ENCODE results near the gene NBEA.
"Not testable (repeated sequence)": the region's sequence is repeated elsewhere in the genome, so short reads cannot be mapped to it uniquely, and the experiment has no call there.

NBEA gene

DNA sequence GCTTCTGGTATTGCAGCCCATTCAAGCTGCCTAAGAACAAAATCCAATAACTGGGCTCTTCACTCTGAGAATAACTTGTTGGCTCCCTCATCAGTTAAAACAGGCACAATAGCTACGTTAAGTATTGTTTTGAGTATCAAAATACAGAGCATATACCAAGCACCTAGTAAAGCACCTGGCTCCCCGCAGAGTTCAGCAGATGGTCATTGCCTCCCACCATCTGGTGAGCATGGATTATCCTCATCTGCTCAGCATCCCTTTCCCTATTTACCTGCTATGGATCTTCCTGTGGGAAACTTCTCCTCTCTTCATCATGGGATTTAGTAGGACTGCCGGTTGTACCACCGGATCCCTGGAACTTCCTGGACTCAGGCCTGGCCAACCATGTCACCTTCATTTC, 733.6 kb downstream of the NBEA start:
- H3K27me3 Mint-ChIP-seq = no peaks in the 10 kb centered on the region
- ATAC-seq (replicated peaks) (no peak), DNase-seq (no peak)
- H3K36me3 Mint-ChIP-seq = no peaks in the 10 kb centered on the region
- no peak overlapping the region for H3K27ac Mint-ChIP-seq
- H3K4me1 Mint-ChIP-seq = no peaks in the 10 kb centered on the region
- H3K4me3 Mint-ChIP-seq = no peak overlapping the region
- peaks cover 4% of the 10 kb centered on the region in 2 donors for H3K9me3 Mint-ChIP-seq

DNA sequence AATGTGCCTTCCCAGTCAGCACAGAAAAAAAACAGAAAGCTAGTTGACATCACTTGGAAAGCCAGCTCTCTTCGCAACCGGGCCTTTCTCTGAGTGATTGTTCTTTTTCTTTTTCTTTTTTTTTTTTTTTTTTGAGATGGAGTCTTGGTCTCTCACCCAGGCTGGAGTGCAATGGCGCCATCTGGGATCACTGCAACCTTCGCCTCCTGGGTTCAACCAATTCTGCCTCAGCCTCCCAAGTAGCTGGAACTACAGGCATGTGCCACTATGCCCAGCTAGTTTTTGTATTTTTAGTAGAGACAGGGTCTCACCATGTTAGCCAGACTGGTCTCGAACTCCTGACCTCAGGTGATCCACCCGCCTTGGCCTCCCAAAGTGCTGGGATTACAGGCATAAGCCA, 735.8 kb downstream of the NBEA start:
- not testable (repeated sequence) for H3K9me3 Mint-ChIP-seq, H3K27me3 Mint-ChIP-seq, H3K4me3 Mint-ChIP-seq

DNA sequence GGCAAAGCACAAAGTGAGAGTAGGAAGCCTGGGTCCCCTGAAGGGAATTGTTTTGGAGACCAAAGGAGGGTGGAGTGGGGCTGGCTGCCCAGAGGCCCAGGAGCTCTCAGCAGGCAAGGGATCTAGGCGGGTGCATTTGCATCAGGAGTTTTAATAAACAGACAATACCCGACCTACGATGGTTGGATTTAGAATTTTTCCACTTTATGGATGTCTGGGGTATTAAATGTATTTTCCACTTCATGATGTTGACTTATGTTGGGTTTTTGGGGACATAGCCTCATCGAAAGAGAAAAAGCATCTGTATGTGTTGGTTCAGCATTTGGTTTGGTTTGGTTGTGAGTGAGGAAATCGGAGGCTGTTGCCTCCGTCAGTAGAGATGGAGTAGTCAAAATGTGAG, 739.6 kb downstream of the NBEA start:
- H3K9me3 Mint-ChIP-seq = peaks cover 4 to 6% of the 10 kb centered on the region in 2 donors
- no peaks in the 10 kb centered on the region for H3K36me3 Mint-ChIP-seq
- no peaks in the 10 kb centered on the region for H3K27me3 Mint-ChIP-seq
- H3K4me1 Mint-ChIP-seq = no peaks in the 10 kb centered on the region
- no peak overlapping the region for H3K27ac Mint-ChIP-seq
- no peak for DNase-seq
- H3K4me3 Mint-ChIP-seq = no peak overlapping the region
- ATAC-seq (replicated peaks) = no peak

More for the DNA sequence above, 735.8 kb downstream of the NBEA start:
- not testable (repeated sequence) for DNase-seq; H3K27ac Mint-ChIP-seq; ATAC-seq (replicated peaks); H3K4me1 Mint-ChIP-seq; H3K36me3 Mint-ChIP-seq

DNA sequence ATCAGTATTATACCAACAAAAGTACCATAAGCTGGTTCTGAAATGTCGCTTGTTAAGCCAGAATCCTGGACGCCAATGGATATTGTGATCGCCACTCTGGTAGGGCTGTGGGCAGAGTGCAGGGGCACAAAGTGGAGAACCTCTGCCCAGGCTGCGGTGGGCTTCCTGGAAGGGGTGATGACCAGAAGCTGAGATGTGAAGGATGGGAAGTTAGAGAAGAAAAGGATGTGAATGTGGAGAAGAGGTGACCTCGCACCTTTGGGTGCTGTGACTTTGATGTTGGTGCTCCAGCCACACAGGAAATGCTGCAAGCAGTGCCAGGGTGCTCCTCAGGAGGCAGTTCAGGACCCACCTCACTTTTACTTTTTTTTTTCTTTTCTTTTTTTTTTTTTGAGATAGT, 742.4 kb downstream of the NBEA start:
- DNase-seq (no peak), ATAC-seq (replicated peaks) (no peak)
- H3K4me1 Mint-ChIP-seq = no peaks in the 10 kb centered on the region
- H3K4me3 Mint-ChIP-seq = no peak overlapping the region
- H3K27ac Mint-ChIP-seq = no peak overlapping the region
- no peaks in the 10 kb centered on the region for H3K36me3 Mint-ChIP-seq
- H3K9me3 Mint-ChIP-seq = peaks cover 0 to 2% of the 10 kb centered on the region in 2 donors
- no peaks in the 10 kb centered on the region for H3K27me3 Mint-ChIP-seq

DNA sequence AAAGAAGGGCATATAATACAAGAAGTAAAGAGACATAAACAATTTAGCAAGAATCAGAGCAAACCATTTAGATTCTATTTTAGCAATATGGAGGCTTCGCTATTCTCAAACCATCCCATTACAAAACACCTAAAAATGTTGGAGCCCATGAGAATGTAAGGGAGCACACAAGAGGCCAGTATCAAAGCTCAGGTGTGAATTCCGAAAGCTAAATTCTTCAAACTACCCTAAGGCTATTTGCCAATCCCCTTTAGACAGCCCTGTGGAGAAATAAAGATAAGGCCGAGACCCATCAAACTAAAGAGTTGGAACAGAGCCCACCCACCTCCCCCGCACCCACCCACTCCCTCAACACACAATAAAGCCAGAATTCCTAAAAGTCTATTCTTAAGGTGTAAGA, 745.3 kb downstream of the NBEA start:
- no peak overlapping the region for H3K4me3 Mint-ChIP-seq
- ATAC-seq (replicated peaks) (no peak), DNase-seq (no peak)
- H3K27me3 Mint-ChIP-seq = no peaks in the 10 kb centered on the region
- peaks cover 0 to 2% of the 10 kb centered on the region in 2 donors for H3K9me3 Mint-ChIP-seq
- no peaks in the 10 kb centered on the region for H3K36me3 Mint-ChIP-seq
- H3K4me1 Mint-ChIP-seq = no peaks in the 10 kb centered on the region
- no peak overlapping the region for H3K27ac Mint-ChIP-seq

DNA sequence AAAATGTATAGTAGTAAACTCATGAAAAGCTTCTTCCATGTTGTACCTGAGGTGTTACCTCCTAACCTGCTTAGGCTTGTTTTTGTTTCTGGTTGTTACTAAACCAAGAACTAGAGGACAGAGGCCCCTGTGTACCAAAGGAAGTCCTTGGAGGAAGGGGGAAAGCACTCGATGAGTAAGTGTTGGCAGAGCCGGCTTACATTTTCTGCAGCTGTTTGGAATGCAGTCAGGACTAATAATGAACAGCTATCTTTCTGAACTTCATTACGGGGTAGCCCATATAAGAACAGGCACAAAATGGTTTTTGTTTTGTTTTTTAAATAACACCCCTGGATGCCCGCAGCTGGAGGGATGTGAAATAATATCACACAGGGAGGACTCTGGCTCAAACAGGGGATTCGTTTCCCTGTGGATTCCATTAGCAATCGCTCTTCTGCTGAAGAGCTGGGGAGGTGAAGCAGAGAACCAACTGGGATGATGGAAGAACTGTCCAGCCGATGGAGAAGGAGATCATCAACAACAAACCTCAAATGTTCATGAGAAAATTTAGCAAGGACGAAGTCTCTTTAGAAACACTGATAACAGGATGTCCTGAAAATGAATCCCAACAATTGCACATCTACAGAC, 748.6 kb downstream of the NBEA start:
- DNase-seq = no peak
- no peaks in the 10 kb centered on the region for H3K36me3 Mint-ChIP-seq
- H3K4me1 Mint-ChIP-seq = peaks cover 2 to 6% of the 10 kb centered on the region in 2 donors
- ATAC-seq (replicated peaks) = no peak
- no peak overlapping the region for H3K27ac Mint-ChIP-seq
- no peaks in the 10 kb centered on the region for H3K27me3 Mint-ChIP-seq
- H3K9me3 Mint-ChIP-seq = peaks cover 0 to 2% of the 10 kb centered on the region in 2 donors
- H3K4me3 Mint-ChIP-seq = no peak overlapping the region

DNA sequence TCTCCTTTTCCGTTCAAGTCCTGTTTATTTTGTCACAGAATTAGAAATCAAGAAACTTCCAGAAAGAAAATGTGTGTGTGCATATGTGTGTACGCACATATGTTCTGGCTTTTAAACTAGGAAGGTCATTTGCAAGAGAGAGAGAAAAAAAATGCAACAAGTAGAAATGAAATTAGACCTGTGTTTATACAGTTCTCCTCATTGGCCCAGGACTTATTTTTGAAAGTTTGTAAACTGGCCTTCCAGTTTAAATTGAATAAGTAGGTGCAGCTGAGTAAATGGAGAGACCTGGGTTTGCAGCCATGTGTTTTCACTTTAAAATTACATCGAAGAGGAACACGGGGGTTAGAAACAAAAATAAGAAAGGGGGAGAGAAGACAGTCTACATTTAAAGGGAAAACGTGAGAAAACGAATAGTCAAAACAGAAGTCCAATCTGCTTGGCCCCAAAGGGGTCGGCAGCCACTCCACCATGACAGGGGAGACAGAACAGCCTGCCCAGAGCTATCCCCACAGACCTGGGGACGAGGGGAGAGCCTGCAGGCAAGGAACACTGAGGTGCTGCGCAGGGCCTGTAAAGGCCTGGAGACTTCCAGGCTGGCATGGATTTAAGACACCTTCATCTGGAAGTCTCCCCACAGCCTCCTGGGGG, 751.2 kb downstream of the NBEA start:
- Mint-ChIP-seq H3K36me3 (no peaks in the 10 kb centered on the region), H3K4me3 (no peak overlapping the region), H3K9me3 (peaks cover 0 to 2% of the 10 kb centered on the region in 2 donors), H3K4me1 (peaks cover 2 to 6% of the 10 kb centered on the region in 2 donors), H3K27ac (no peak overlapping the region), H3K27me3 (no peaks in the 10 kb centered on the region)
- DNase-seq (no peak), ATAC-seq (replicated peaks) (no peak)

DNA sequence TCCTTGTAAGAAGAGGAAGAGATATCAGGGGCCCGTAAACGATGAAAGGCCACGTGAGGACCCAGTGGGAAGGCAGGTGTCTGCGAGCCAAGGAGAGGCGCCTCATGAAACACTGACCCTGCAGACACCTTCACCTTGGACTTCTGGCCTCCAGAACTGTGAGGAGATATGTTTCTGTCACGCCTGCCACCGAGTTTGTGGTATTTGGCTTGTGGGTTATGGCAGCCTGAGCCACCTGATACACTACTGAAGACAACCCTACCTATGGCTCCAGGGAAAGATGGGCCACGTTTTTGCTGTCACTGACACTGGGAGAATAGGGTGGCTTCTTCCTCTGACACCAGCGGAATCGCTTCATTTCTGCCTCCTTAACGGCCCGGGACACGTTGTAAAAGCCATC, 752.0 kb downstream of the NBEA start:
- ATAC-seq (replicated peaks) (no peak), DNase-seq (no peak)
- no peak overlapping the region for H3K27ac Mint-ChIP-seq
- no peaks in the 10 kb centered on the region for H3K36me3 Mint-ChIP-seq
- H3K9me3 Mint-ChIP-seq = peaks cover 0 to 2% of the 10 kb centered on the region in 2 donors
- no peak overlapping the region for H3K4me3 Mint-ChIP-seq
- H3K4me1 Mint-ChIP-seq = peaks cover 2 to 6% of the 10 kb centered on the region in 2 donors
- no peaks in the 10 kb centered on the region for H3K27me3 Mint-ChIP-seq

DNA sequence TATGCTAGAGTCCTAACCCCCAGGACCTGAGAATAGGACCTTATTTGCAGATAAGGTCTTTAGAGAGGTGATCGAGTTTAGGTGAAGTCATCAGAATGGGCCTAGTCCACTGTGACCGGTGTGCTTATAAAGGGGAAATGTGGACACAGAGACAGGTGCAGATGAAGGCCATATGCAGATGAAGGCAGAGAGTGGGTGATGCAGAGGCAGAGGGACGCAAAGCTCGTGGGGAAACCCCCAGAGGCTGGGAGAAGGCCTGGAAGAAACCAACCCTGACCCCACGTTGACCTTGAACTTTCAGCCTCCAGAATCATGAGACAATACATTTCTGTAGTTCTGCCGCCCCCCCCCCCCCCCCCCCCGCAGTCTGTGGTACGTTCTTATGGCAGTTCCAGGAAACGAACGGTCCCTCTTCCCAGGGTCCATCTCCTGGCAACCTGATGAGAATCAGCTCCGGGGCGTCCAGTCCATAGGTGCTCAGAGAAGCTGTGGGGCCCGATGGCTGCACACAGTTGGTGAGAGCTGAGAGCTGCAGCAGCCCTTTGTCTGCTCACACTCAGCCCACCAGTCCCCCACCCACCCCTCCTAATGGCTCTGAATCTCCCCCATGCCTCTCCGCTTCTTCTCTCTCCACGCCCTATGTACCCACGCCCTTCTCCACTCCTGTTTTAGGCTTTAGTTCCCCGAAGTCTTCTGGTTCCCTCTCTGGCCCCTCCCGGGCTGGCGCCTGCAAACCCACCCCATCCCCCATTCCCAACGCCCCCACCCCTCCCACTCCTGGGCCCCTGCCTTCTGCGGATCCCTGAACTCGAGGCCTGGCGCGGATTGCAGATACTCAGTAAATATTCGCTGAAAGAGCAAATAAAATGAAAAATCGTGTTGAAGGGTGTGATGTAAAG, 752.7 kb downstream of the NBEA start:
- H3K36me3 Mint-ChIP-seq = no peaks in the 10 kb centered on the region
- no peaks in the 10 kb centered on the region for H3K27me3 Mint-ChIP-seq
- peak; percentile 17 for DNase-seq
- H3K4me3 Mint-ChIP-seq = no peak overlapping the region
- ATAC-seq (replicated peaks) = peak; percentile 91
- H3K4me1 Mint-ChIP-seq = peaks cover 2 to 6% of the 10 kb centered on the region in 2 donors
- no peak overlapping the region for H3K27ac Mint-ChIP-seq
- peaks cover 0 to 2% of the 10 kb centered on the region in 2 donors for H3K9me3 Mint-ChIP-seq

DNA sequence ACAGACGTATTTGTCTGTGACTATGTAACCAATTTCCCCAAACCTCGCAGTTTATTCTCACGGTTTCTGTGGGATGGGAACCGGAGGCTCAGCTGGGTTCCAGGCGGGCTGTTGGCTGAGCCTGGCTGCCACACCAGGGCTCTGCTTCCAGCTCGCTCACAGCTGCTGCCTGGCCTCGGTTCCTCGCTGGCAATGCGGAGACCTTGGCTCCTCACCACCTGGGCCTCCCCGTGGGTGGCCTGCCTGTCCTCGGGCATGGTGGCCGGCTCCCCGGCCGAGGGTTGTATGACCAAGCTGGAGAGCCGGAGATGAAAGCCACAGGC, 753.3 kb downstream of the NBEA start:
- Mint-ChIP-seq H3K27me3 (no peaks in the 10 kb centered on the region), H3K9me3 (peaks cover 0 to 2% of the 10 kb centered on the region in 2 donors), H3K4me1 (peaks cover 2 to 6% of the 10 kb centered on the region in 2 donors), H3K4me3 (no peak overlapping the region), H3K36me3 (no peaks in the 10 kb centered on the region), H3K27ac (no peak overlapping the region)
- DNase-seq (no peak), ATAC-seq (replicated peaks) (no peak)

DNA sequence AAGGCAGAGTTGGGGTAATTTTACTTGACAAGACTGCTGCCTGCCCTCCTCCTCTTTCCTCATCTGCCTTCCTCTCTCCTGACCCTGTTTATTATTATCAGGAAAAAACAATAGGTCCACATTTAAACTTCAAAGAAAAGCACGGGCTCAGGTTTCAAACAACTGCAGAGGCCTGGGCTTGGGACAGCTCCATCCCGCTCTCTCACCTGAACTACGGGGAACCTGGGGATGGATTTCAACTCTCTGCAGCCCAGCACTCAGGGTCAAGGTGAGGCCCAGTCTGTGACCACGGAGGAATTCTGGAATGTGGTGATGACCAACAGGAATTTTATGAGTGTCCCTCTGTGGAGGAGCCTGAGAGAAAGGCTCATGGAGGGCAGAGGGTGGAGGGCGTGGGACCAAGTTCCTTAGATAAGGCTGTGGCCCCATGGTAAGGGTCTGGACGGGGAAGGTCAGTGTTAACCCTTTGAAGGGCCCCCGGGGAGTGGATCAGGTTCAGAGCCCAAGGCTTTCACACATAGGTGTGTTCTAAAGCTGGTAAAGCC, 755.2 kb downstream of the NBEA start:
- Mint-ChIP-seq H3K4me1 (peaks cover 2 to 6% of the 10 kb centered on the region in 2 donors), H3K4me3 (no peak overlapping the region), H3K27me3 (peaks cover 4 to 6% of the 10 kb centered on the region in 2 donors), H3K27ac (peak overlapping the region; percentile 25), H3K9me3 (peaks cover 0 to 2% of the 10 kb centered on the region in 2 donors), H3K36me3 (no peaks in the 10 kb centered on the region)
- DNase-seq (no peak), ATAC-seq (replicated peaks) (no peak)

DNA sequence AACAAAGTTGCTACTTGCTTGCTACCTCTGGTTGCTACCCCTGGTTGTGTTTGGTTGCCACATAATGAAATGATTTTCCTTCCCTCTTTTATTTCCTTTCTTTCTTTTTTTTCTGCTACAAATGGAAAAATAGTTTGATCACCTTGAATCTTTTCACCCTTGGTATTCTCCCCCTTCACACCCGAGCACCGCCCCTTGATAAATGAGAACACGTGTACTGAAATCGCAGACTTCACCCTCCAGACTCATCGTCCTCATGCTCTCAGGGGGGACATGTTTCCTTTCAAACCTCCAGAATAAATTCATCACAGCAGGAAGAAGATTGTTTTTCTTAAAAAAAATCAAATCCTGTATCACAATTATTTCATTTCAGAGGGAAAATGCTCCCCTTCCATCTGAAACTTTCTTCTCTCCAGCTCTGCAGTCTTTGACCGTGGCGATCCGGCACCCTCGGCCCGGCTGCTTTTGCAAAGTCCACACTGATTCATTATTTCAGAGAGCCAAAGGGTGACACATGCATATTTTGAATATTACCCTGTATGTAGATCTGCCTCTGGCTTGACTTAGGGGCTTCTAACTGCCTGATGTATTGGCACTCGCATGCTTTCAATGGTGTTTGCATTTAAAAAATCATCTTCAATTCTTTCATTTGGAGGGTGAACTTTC, 757.0 kb downstream of the NBEA start:
- DNase-seq = no peak
- no peak overlapping the region for H3K4me3 Mint-ChIP-seq
- no peaks in the 10 kb centered on the region for H3K36me3 Mint-ChIP-seq
- H3K4me1 Mint-ChIP-seq = peaks cover 2 to 6% of the 10 kb centered on the region in 2 donors
- H3K9me3 Mint-ChIP-seq = no peaks in the 10 kb centered on the region
- no peak overlapping the region for H3K27ac Mint-ChIP-seq
- ATAC-seq (replicated peaks) = no peak
- H3K27me3 Mint-ChIP-seq = peaks cover 4 to 6% of the 10 kb centered on the region in 2 donors

DNA sequence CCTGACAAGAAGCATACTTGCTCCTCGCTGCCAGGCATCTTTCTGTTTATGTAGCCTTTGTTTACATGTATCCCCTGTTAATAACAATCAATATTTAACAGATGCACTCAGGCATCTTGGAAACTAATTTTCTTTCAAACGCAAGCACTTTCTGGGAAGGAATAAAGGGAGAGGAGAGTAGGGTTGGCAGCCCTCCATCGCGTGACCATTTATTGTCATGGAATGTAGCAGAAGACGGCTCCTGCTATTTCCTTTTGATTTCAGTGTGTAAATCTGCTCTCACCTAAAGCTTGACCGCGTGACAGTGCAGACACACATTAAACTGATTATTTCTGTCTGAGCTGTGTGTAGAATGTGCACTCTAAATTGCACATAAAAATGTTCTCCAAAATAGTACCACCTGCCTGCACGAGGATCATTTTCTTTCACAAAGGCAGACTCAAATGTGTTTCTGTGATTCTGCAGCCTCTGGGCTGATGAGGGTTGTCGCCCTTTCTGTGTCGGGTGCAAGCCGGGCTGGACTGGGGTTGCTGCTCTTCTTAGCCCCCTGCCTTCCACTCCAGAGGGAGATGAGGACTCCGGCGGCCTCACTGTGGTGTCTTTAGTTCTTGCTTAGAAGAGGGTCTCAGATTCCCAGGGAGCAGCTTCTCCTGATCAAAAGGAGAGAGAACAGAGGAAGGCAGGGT, 757.9 kb downstream of the NBEA start:
- no peaks in the 10 kb centered on the region for H3K36me3 Mint-ChIP-seq
- no peak for ATAC-seq (replicated peaks)
- no peak overlapping the region for H3K4me3 Mint-ChIP-seq
- DNase-seq = no peak
- peaks cover 0 to 3% of the 10 kb centered on the region in 2 donors for H3K9me3 Mint-ChIP-seq
- no peak overlapping the region for H3K27ac Mint-ChIP-seq
- no peaks in the 10 kb centered on the region for H3K4me1 Mint-ChIP-seq
- peaks cover 4 to 6% of the 10 kb centered on the region in 2 donors for H3K27me3 Mint-ChIP-seq

DNA sequence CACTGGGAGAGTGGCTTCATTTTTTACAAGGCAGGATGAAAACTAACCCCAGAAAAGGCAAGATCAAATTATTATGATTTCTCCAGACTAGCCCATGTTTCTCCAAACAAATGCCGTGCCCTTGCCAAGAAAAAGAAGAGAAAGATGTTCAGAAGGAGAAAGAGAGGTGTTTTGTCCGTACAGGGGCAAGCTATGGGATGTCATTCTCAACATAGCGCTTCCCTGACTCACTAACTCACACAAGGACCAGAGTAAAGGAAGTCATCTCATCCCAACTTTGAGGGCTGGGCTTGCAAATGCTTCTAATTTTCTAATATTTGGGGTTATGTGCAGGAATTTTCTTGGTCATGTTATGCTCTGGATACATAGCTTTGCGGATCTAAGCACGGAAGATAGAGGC, 758.6 kb downstream of the NBEA start:
- H3K4me1 Mint-ChIP-seq = no peaks in the 10 kb centered on the region
- peaks cover 0 to 3% of the 10 kb centered on the region in 2 donors for H3K9me3 Mint-ChIP-seq
- no peaks in the 10 kb centered on the region for H3K36me3 Mint-ChIP-seq
- no peak for DNase-seq
- ATAC-seq (replicated peaks) = no peak
- no peak overlapping the region for H3K27ac Mint-ChIP-seq
- peaks cover 4 to 6% of the 10 kb centered on the region in 2 donors for H3K27me3 Mint-ChIP-seq
- no peak overlapping the region for H3K4me3 Mint-ChIP-seq
